Natural killer cell (primary cell): ENCODE results near the gene GMPR. TPM values are rescaled to one million over a fixed set of nuclear protein-coding genes. Genes with fewer than 3 reads are reported as not detected.

ENCODE experiments used
- ATAC-seq, 3 donors: fragments of 150-1000 bp in 2 of 3; fragments of 200-7000 bp in 1 of 3; cut with Tn5 transposase; 1 replicate in 1 of 3; 2 replicates in 2 of 3; pipeline ENCODE4 v1.10.0; 2021; ENCODE audit warnings: mild to moderate bottlenecking in 2 of 3, moderate library complexity in 2 of 3
- DNase-seq, 2 donors: peaks; one replicate each; pipeline versions ENCODE4 v3.0.0 to v3.0.0-alpha.2; 2013 to 2021; ENCODE audit warnings: mixed read lengths in 1 of 2
- H3K27ac ChIP-seq: one replicate; pipeline ENCODE4 v1.5.1; 2013; ENCODE audit warnings: mild to moderate bottlenecking, low read length
- H3K27me3 ChIP-seq: one replicate; pipeline ENCODE4 v1.6.1; 2013; ENCODE audit warnings: low read length; ENCODE audit not compliant: control insufficient read depth, insufficient read depth
- H3K36me3 ChIP-seq: one replicate; pipeline ENCODE4 v1.6.1; 2013; ENCODE audit warnings: low read length; ENCODE audit not compliant: control insufficient read depth, insufficient read depth
- H3K4me1 ChIP-seq: one replicate; pipeline ENCODE4 v1.6.1; 2013; ENCODE audit warnings: low read length; ENCODE audit not compliant: control insufficient read depth, insufficient read depth
- H3K4me3 ChIP-seq: one replicate; pipeline ENCODE4 v1.5.1; 2013; ENCODE audit warnings: low read length
- H3K9me3 ChIP-seq: one replicate; pipeline ENCODE4 v1.6.1; 2013; ENCODE audit warnings: low read length; ENCODE audit not compliant: control insufficient read depth, insufficient read depth
- H3K27ac Mint-ChIP-seq, 2 donors: one replicate each; pipeline ENCODE4 v1.8.0; 2022; ENCODE audit warnings: mild to moderate bottlenecking in 2 of 2, mixed read lengths in 2 of 2, moderate library complexity in 1 of 2
- H3K27me3 Mint-ChIP-seq, 2 donors: one replicate each; pipeline ENCODE4 v1.8.0; 2022; ENCODE audit warnings: low read depth in 2 of 2, mixed read lengths in 2 of 2
- H3K36me3 Mint-ChIP-seq: one replicate; pipeline ENCODE4 v1.8.0; 2022; ENCODE audit warnings: mixed read lengths
- H3K4me1 Mint-ChIP-seq, 2 donors: one replicate each; pipeline ENCODE4 v1.8.0; 2022; ENCODE audit warnings: mixed read lengths in 2 of 2
- H3K4me3 Mint-ChIP-seq: one replicate; pipeline ENCODE4 v1.8.0; 2022; ENCODE audit warnings: mild to moderate bottlenecking, moderate library complexity, mixed read lengths
- H3K9me3 Mint-ChIP-seq, 2 donors: one replicate each; pipeline ENCODE4 v1.8.0; 2022; ENCODE audit warnings: mixed read lengths in 2 of 2
- CTCF ChIP-seq: fragments of 200-600 bp; IDR thresholded peaks from one replicate; pipeline ENCODE4 v1.8.0; 2022; ENCODE audit warnings: antibody characterized with exemption
- WGBS: methylation state at CpG from one replicate; pipeline ENCODE4 v1.1.7; 2013; ENCODE audit warnings: missing lambda C conversion rate; ENCODE audit not compliant: insufficient coverage; 5-methylcytosine and 5-hydroxymethylcytosine counted together
- intact Hi-C: fragments of 100-400 bp; cut with micrococcal nuclease; formaldehyde crosslinking; loops from one replicate; pipeline ENCODE4 v1.14.2; 2022
- total RNA-seq, 4 donors: library from RNA; stranded (reverse); fragments of 120-200 nt in 1 of 4; gene quantifications; one replicate each; pipeline versions ENCODE4 v1.2.3 to v1.2.4, GENCODE V29; 2013 to 2022

The GMPR gene
- total RNA-seq, 3 donors from 2014 or later (not counting 1 experiment from before 2014, with no cell fraction given), result 0.95 to 3.4 (median 3.2) TPM

GRCh38 chr6:16209539-16209938 lies 28.8 kb upstream of the GMPR start:
- no peak overlapping the region for H3K4me3 Mint-ChIP-seq
- TF ChIP-seq CTCF, result no peak
- intact Hi-C loops, result no loop called here
- Histone ChIP-seq H3K9me3 (no peaks in the 10 kb centered on the region), H3K36me3 (no peaks in the 10 kb centered on the region), H3K4me1 (no peaks in the 10 kb centered on the region), H3K4me3 (no peak overlapping the region), H3K27me3 (no peaks in the 10 kb centered on the region), H3K27ac (no peak overlapping the region)
- H3K36me3 Mint-ChIP-seq, result no peaks in the 10 kb centered on the region
- H3K27me3 Mint-ChIP-seq, result peaks cover 25 to 32% of the 10 kb centered on the region in 2 donors
- no peaks in the 10 kb centered on the region for H3K9me3 Mint-ChIP-seq
- WGBS, result 89% methylated on average over 4 of the region's 4 CpGs
- DNase-seq, result no peak
- no peak for ATAC-seq
- H3K27ac Mint-ChIP-seq, result no peak overlapping the region
- H3K4me1 Mint-ChIP-seq, result peaks cover 5% of the 10 kb centered on the region in 2 donors

GRCh38 chr6:16212276-16212675 lies 26.1 kb upstream of the GMPR start:
- no peaks in the 10 kb centered on the region for H3K36me3 ChIP-seq
- DNase-seq (no peak), ATAC-seq (no peak)
- Mint-ChIP-seq H3K27me3 (peaks cover 36 to 37% of the 10 kb centered on the region in 2 donors), H3K4me3 (no peak overlapping the region), H3K9me3 (no peaks in the 10 kb centered on the region), H3K4me1 (peaks cover 0 to 9% of the 10 kb centered on the region in 2 donors), H3K36me3 (no peaks in the 10 kb centered on the region), H3K27ac (no peak overlapping the region)
- TF ChIP-seq CTCF, result no peak
- intact Hi-C loops, result no loop called here
- H3K4me1 ChIP-seq, result no peaks in the 10 kb centered on the region
- no peak overlapping the region for H3K4me3 ChIP-seq
- peaks cover 11% of the 10 kb centered on the region for H3K27me3 ChIP-seq
- H3K9me3 ChIP-seq, result no peaks in the 10 kb centered on the region
- H3K27ac ChIP-seq, result no peak overlapping the region
- WGBS, result 90% methylated on average over 4 of the region's 4 CpGs

- DNase-seq, result no peak
- no peak for TF ChIP-seq CTCF
- peaks cover 30 to 37% of the 10 kb centered on the region in 2 donors for H3K27me3 Mint-ChIP-seq
- Histone ChIP-seq H3K4me1 (no peaks in the 10 kb centered on the region), H3K27me3 (peaks cover 14% of the 10 kb centered on the region), H3K9me3 (no peaks in the 10 kb centered on the region), H3K27ac (no peak overlapping the region), H3K4me3 (no peak overlapping the region), H3K36me3 (no peaks in the 10 kb centered on the region)
- 46% methylated on average over 43 of the region's 43 CpGs for WGBS
- H3K4me1 Mint-ChIP-seq, result peaks cover 0 to 9% of the 10 kb centered on the region in 2 donors
- no peak for ATAC-seq
- intact Hi-C loops, result no loop called here
- no peak overlapping the region for H3K27ac Mint-ChIP-seq
- H3K36me3 Mint-ChIP-seq, result no peaks in the 10 kb centered on the region
- H3K4me3 Mint-ChIP-seq, result no peak overlapping the region
- no peaks in the 10 kb centered on the region for H3K9me3 Mint-ChIP-seq
Observed at GRCh38 chr6:16216501-16217155, 21.8 kb upstream of the GMPR start.

GRCh38 chr6:16217156-16217721 lies 21.1 kb upstream of the GMPR start:
- H3K4me3 ChIP-seq, result no peak overlapping the region
- H3K27me3 ChIP-seq, result peaks cover 14% of the 10 kb centered on the region
- H3K4me3 Mint-ChIP-seq, result no peak overlapping the region
- no peak overlapping the region for H3K27ac Mint-ChIP-seq
- H3K9me3 Mint-ChIP-seq, result no peaks in the 10 kb centered on the region
- H3K4me1 ChIP-seq, result no peaks in the 10 kb centered on the region
- no peak for TF ChIP-seq CTCF
- H3K27ac ChIP-seq, result no peak overlapping the region
- no peak for ATAC-seq
- 91% methylated on average over 17 of the region's 17 CpGs for WGBS
- intact Hi-C loops, result no loop called here
- H3K27me3 Mint-ChIP-seq, result peaks cover 25 to 37% of the 10 kb centered on the region in 2 donors
- H3K36me3 ChIP-seq, result no peaks in the 10 kb centered on the region
- H3K36me3 Mint-ChIP-seq, result no peaks in the 10 kb centered on the region
- peaks cover 0 to 9% of the 10 kb centered on the region in 2 donors for H3K4me1 Mint-ChIP-seq
- DNase-seq, result no peak
- H3K9me3 ChIP-seq, result no peaks in the 10 kb centered on the region
